Upper lobe of right lung (tissue), 1 donor: Measurements from ENCODE around the gene PODXL2. TPM values are rescaled to one million over a fixed set of nuclear protein-coding genes. Genes with fewer than 3 reads are reported as not detected.

Source experiments
- ATAC-seq: fragments of 200-7000 bp; cut with Tn5 transposase; one replicate; pipeline ENCODE4 v1.9.1; 2020; ENCODE audit warnings: mild to moderate bottlenecking, moderate library complexity
- DNase-seq: peaks from one replicate; pipeline ENCODE4 v3.0.0-alpha.2; 2020
- H3K27ac ChIP-seq: fragments of 200-600 bp; one replicate; pipeline ENCODE4 v1.8.0; 2022
- H3K27me3 ChIP-seq: fragments of 200-600 bp; one replicate; pipeline ENCODE4 v1.8.0; 2022; ENCODE audit warnings: mild to moderate bottlenecking
- H3K36me3 ChIP-seq: fragments of 200-600 bp; one replicate; pipeline ENCODE4 v1.8.0; 2022
- H3K4me1 ChIP-seq: fragments of 200-600 bp; one replicate; pipeline ENCODE4 v1.8.0; 2022
- H3K4me3 ChIP-seq: fragments of 200-600 bp; one replicate; pipeline ENCODE4 v1.8.0; 2022; ENCODE audit warnings: mild to moderate bottlenecking
- H3K9me3 ChIP-seq: fragments of 200-600 bp; one replicate; pipeline ENCODE4 v1.8.0; 2022
- CTCF ChIP-seq: fragments of 200-600 bp; IDR thresholded peaks from one replicate; pipeline ENCODE4 v1.8.0; 2022; ENCODE audit warnings: antibody characterized with exemption
- intact Hi-C: fragments of 100-400 bp; cut with DNase I; formaldehyde crosslinking; loops from one replicate; pipeline ENCODE4 v1.11.0; 2022
- total RNA-seq: library from RNA; stranded (reverse); fragmentation: NEBNext Ultra II Directional; extraction: Animal tissue kit (Norgen Biotek cat#: 25700); gene quantifications from one replicate; pipeline ENCODE4 v1.2.1, GENCODE V29; 2021
- donor health status: DM: no; HTN: yes; CAD: no; lungs with severe emphysema.

PODXL2 gene
- total RNA-seq, 1 donor from 2014 or later = 3.7 TPM

DNA sequence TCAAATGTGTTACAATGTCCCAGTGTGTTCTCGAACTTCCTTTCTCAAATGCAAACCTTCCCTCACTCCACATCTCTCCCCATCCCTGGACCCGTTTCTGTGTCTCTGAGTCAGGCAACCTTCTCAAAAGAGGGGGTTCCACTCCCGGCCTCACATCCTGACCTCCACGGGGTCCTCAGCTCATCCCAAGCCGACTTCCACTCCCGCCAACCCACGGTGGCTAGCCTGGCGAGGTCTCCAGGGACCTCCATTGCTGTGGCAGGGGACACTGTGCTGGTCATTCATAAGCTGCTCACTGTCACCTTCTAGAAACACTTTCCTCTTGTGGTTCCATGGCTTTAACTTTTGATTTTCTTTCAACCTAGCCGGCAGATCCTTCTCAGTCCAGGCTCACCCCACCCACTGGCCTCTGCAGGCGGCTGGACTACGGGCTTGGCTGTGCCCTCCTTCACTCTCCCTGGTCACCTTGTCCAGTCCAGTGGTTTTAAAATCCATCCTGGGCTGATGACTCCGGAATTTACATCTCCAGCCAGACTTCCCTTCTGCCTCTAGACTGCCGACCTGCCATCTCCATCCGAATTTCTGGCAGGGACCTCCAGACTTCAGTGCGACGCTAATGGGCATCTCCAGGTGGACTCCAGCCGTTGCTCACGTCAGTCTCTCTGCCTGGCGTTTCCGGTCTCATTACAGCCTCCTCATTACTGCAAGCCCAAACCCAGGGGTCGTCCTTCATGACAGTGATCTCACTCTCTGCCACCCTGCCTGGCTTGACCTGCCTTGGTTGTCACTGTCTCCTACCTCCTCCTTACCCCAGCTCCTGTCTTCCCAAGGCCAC, 63.7 kb downstream of the PODXL2 start:
- no peaks in the 10 kb centered on the region for H3K27me3 ChIP-seq
- no peak overlapping the region for H3K4me3 ChIP-seq
- ATAC-seq (no peak), DNase-seq (peak; percentile 49)
- peaks cover 36% of the 10 kb centered on the region for H3K4me1 ChIP-seq
- TF ChIP-seq CTCF = no peak
- H3K27ac ChIP-seq = no peak overlapping the region
- H3K36me3 ChIP-seq = peaks cover 24% of the 10 kb centered on the region
- intact Hi-C loops = no loop called here
- no peaks in the 10 kb centered on the region for H3K9me3 ChIP-seq

DNA sequence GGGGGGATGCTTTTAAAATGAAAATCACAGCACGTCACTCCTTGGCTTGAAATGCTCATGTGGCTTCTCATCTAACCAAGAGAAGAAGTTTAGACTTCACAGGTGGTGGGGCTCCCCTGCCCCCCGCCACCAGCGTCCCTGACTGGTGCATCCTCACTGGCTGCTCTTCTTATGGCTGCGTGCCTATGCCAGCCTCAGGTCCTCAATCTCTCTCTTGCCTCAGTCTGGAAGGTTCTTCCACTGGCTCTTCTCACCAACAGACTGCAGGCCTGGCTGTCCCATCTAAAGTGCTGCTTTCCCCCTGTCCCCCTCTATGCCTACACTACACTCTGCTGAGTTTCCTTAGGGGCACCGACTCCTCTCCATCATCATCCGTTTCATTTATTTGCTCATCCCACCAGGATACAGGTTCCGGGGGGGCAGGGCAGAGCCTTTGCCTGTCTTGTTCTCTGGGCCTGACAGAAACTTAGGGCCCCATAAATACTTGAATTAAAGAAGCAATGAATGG, 64.4 kb downstream of the PODXL2 start:
- H3K9me3 ChIP-seq = no peaks in the 10 kb centered on the region
- H3K4me3 ChIP-seq = no peak overlapping the region
- peaks cover 24% of the 10 kb centered on the region for H3K36me3 ChIP-seq
- H3K27me3 ChIP-seq = no peaks in the 10 kb centered on the region
- ATAC-seq (no peak), DNase-seq (peak; percentile 30)
- no peak overlapping the region for H3K27ac ChIP-seq
- TF ChIP-seq CTCF = no peak
- intact Hi-C loops = no loop called here
- H3K4me1 ChIP-seq = peaks cover 41% of the 10 kb centered on the region

DNA sequence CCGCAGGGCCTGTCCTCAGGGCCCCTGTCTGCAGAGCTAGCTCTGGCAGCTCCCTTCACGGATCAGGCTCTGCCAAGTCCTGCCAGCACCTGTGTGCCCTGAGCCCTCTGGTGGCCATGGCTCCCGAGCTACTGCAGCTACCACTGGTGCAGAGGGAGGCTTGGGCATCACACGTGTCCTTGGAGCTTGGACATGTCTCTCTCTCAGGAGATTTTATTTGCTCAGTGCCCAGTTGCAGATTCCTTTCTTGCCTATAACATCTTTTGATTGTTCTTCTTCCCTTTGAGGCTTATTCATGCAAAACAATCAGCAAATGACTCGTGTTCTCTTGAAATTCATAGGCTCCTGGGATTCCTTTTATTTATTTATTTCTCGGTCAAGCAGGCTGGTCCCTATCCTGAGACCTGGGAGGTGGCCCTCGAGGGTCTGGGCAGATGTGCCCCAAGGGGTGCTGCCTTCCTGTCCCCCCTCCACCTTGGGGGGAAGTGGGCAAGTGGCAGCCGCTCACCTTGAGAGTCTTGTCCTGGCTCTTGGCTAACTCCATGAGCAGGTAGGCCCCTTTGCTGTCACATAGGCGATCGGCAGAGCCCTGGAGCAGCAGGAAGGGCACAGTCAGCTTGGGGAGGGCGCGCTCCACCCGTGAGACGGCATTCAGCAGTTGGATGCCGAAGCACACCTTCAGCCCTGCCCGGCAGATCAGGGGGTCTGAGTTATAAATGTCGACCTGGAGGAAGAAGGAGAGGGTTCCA, 65.7 kb downstream of the PODXL2 start:
- intact Hi-C loops = no loop called here
- Histone ChIP-seq H3K36me3 (peaks cover 24% of the 10 kb centered on the region), H3K4me1 (peaks cover 49% of the 10 kb centered on the region), H3K27ac (no peak overlapping the region), H3K9me3 (no peaks in the 10 kb centered on the region), H3K27me3 (no peaks in the 10 kb centered on the region), H3K4me3 (no peak overlapping the region)
- ATAC-seq = peak; percentile 33
- no peak for TF ChIP-seq CTCF
- DNase-seq = peak; percentile 69

GRCh38 chr3:127697551-127698240, 68.7 kb downstream of the PODXL2 start:
- no peak for TF ChIP-seq CTCF
- H3K4me3 ChIP-seq = no peak overlapping the region
- intact Hi-C loops = no loop called here

GRCh38 chr3:127698286-127698685, 69.3 kb downstream of the PODXL2 start:
- no peak for ATAC-seq

More at GRCh38 chr3:127697551-127698240, 68.7 kb downstream of the PODXL2 start:
- Histone ChIP-seq H3K9me3 (no peaks in the 10 kb centered on the region), H3K4me1 (peaks cover 60% of the 10 kb centered on the region), H3K27ac (peak overlapping the region; percentile 84), H3K27me3 (no peaks in the 10 kb centered on the region), H3K36me3 (peaks cover 11% of the 10 kb centered on the region)
- DNase-seq (peak; percentile 69), ATAC-seq (peak; percentile 65)

More at GRCh38 chr3:127698286-127698685, 69.3 kb downstream of the PODXL2 start:
- peaks cover 60% of the 10 kb centered on the region for H3K4me1 ChIP-seq
- H3K27me3 ChIP-seq = no peaks in the 10 kb centered on the region
- peaks cover 7% of the 10 kb centered on the region for H3K36me3 ChIP-seq
- H3K27ac ChIP-seq = peak overlapping the region; percentile 84
- intact Hi-C loops = no loop called here
- no peak for DNase-seq
- no peaks in the 10 kb centered on the region for H3K9me3 ChIP-seq
- no peak overlapping the region for H3K4me3 ChIP-seq
- TF ChIP-seq CTCF = no peak
